ENCODE measurements around the gene DLK1. TPM values are rescaled to one million over a fixed set of nuclear protein-coding genes. Genes with fewer than 3 reads are reported as not detected.

Gene DLK1
- total RNA-seq, 1 donor from 2014 or later, result 1.3 TPM

- no peak for TF ChIP-seq CTCF (IDR thresholded peaks at IDR 0.05; ENCODE audit: unreplicated experiment)
- Mint-ChIP-seq H3K27me3 (ENCODE audit: unreplicated experiment) (peaks cover 2% of the 10 kb centered on the region), H3K27ac (ENCODE audit: unreplicated experiment) (no peak overlapping the region), H3K4me3 (ENCODE audit: unreplicated experiment) (no peak overlapping the region), H3K4me1 (ENCODE audit: unreplicated experiment) (no peaks in the 10 kb centered on the region), H3K9me3 (ENCODE audit: unreplicated experiment) (no peaks in the 10 kb centered on the region), H3K36me3 (ENCODE audit: low read depth, unreplicated experiment) (no peaks in the 10 kb centered on the region)
- no peak for DNase-seq (ENCODE audit: low spot score)
These were observed 22.3 kb downstream of the DLK1 start for GRCh38 chr14:100748944-100749343.

GRCh38 chr14:100749967-100750597, 23.4 kb downstream of the DLK1 start:
- Mint-ChIP-seq H3K4me1 (ENCODE audit: unreplicated experiment) (no peaks in the 10 kb centered on the region), H3K27ac (ENCODE audit: unreplicated experiment) (no peak overlapping the region), H3K36me3 (ENCODE audit: low read depth, unreplicated experiment) (no peaks in the 10 kb centered on the region), H3K27me3 (ENCODE audit: unreplicated experiment) (peaks cover 2% of the 10 kb centered on the region), H3K9me3 (ENCODE audit: unreplicated experiment) (no peaks in the 10 kb centered on the region), H3K4me3 (ENCODE audit: unreplicated experiment) (no peak overlapping the region)
- no peak for DNase-seq (ENCODE audit: low spot score)
- TF ChIP-seq CTCF (IDR thresholded peaks at IDR 0.05; ENCODE audit: unreplicated experiment), result no peak

- H3K4me3 Mint-ChIP-seq (ENCODE audit: unreplicated experiment), result no peak overlapping the region
- no peaks in the 10 kb centered on the region for H3K9me3 Mint-ChIP-seq (ENCODE audit: unreplicated experiment)
These were observed 24.3 kb downstream of the DLK1 start for GRCh38 chr14:100750762-100751699.

GRCh38 chr14:100754020-100754419, 27.3 kb downstream of the DLK1 start:
- no peak overlapping the region for H3K27ac Mint-ChIP-seq (ENCODE audit: unreplicated experiment)
- H3K4me3 Mint-ChIP-seq (ENCODE audit: unreplicated experiment), result no peak overlapping the region
- H3K9me3 Mint-ChIP-seq (ENCODE audit: unreplicated experiment), result no peaks in the 10 kb centered on the region

More at GRCh38 chr14:100750762-100751699, 24.3 kb downstream of the DLK1 start:
- H3K36me3 Mint-ChIP-seq (ENCODE audit: low read depth, unreplicated experiment), result no peaks in the 10 kb centered on the region
- H3K4me1 Mint-ChIP-seq (ENCODE audit: unreplicated experiment), result no peaks in the 10 kb centered on the region
- H3K27ac Mint-ChIP-seq (ENCODE audit: unreplicated experiment), result no peak overlapping the region
- peaks cover 2% of the 10 kb centered on the region for H3K27me3 Mint-ChIP-seq (ENCODE audit: unreplicated experiment)
- TF ChIP-seq CTCF (IDR thresholded peaks at IDR 0.05; ENCODE audit: unreplicated experiment), result no peak
- no peak for DNase-seq (ENCODE audit: low spot score)

More at GRCh38 chr14:100754020-100754419, 27.3 kb downstream of the DLK1 start:
- Mint-ChIP-seq H3K36me3 (ENCODE audit: low read depth, unreplicated experiment) (no peaks in the 10 kb centered on the region), H3K27me3 (ENCODE audit: unreplicated experiment) (peaks cover 2% of the 10 kb centered on the region), H3K4me1 (ENCODE audit: unreplicated experiment) (no peaks in the 10 kb centered on the region)
- no peak for TF ChIP-seq CTCF (IDR thresholded peaks at IDR 0.05; ENCODE audit: unreplicated experiment)
- DNase-seq (ENCODE audit: low spot score), result no peak
